Limb (tissue), 2 donors: ENCODE measurements around the gene ARMC2.
"Not testable (repeated sequence)": the region's sequence is repeated elsewhere in the genome, so short reads cannot be mapped to it uniquely, and the experiment has no call there.

ENCODE experiments used
- DNase-seq, 2 donors: peaks; one replicate each; pipeline ENCODE4 v3.0.0-alpha.2; 2016; ENCODE audit errors: extremely low spot score in 2 of 2

ARMC2 gene, protein sequence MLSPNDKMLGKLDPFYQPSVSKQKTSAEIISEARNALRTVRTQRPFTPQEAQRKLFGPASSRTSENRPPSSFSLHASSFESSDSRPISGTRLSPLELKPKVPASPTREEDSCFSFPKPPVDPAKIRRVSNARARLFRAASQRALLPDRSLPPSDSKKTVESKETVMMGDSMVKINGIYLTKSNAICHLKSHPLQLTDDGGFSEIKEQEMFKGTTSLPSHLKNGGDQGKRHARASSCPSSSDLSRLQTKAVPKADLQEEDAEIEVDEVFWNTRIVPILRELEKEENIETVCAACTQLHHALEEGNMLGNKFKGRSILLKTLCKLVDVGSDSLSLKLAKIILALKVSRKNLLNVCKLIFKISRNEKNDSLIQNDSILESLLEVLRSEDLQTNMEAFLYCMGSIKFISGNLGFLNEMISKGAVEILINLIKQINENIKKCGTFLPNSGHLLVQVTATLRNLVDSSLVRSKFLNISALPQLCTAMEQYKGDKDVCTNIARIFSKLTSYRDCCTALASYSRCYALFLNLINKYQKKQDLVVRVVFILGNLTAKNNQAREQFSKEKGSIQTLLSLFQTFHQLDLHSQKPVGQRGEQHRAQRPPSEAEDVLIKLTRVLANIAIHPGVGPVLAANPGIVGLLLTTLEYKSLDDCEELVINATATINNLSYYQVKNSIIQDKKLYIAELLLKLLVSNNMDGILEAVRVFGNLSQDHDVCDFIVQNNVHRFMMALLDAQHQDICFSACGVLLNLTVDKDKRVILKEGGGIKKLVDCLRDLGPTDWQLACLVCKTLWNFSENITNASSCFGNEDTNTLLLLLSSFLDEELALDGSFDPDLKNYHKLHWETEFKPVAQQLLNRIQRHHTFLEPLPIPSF

DNA sequence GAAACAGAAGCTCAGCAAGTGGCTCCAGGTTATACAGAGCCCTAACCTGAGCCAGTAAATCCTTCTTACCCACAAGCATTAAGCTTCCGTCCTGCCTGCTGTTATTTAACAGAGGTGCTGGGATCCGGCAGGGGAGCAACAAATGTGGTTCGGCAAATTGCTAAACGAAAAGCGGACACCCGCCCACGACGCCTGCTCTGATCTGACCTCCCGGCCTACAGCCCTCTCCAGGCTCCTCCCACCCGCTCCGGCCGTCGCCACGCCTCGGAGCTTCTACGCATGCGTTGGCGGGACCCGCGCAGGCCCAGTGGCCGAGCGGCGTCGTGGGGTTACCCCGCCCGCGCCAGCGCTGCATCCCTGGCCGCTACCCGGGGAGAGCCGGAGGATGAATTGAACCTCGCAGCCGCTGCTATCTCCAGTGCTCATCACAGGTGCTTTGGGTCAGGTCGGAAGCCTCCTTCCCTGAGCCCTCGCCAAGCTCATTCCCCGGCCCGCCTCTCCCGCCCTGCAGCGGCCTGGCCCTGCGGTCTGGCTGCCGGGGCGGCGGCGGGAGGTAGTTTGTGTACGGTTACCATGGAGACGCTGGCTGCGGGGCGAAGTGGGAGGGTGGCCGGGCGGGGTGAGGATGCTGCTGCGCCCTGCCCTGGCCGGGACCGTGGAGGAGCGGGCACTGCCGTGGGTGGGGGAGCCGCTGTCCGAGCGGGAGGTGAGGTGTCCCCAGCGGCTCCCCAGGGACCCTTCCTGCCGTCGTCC is at the start of gene ARMC2:
TSS of gene ARMC2 (plus strand) at position 307 of the 753 bp plus-strand sequence. CDS start 5,846 bp downstream, outside the sequence.
- peak; percentile 91 to 96 for DNase-seq

DNA sequence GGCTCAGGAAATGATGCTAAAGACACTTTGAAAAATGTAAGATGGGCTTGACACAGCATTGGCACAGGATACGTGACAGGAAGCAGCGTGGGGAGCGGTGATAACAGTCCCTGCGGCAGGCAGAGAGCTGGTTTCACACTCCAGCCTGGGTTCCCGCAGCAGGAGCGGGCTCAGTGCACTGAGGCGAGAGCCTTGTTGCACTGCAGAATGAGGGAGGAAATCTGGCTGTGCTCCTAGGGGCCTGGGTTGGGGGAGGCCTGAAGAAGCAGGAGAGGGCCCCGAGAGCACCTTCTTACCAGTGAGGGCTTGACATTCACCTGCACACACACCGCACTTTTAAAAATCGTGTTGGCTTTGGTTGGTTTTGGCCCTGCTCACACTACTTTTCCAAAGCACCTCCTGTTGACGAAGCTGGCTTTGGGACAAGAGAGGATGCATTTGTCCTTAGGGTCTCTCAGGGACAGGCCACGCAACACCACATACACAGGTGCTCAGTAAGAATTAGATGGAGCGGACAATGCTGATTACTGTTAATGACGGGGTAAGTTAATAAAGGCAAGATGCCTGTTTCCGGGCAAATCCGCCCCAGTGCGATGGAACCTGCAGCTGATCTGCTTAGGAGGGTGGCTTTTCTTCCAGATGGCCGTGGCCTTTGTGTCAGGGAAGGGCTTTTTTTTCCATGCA is 49.4 kb upstream of the ARMC2 start:
- no peak for DNase-seq

DNA sequence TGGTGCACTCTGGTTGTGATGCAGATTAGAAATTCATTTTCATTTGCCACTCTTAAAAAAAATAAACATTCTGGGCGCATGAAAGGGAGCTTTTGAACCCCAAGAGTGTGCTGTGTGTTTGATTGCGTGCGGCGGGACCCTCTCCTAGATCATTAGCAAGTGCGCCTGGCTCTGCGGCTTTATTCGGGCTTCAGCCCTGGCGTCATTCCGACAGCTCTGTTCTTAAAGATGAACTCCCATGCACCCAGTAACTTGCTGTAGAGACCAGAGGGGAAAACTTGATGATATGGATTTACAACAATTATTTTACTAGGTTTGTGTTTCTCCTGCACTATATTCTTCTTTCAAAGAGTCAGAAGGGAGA is 48.9 kb upstream of the ARMC2 start:
- DNase-seq: no peak

DNA sequence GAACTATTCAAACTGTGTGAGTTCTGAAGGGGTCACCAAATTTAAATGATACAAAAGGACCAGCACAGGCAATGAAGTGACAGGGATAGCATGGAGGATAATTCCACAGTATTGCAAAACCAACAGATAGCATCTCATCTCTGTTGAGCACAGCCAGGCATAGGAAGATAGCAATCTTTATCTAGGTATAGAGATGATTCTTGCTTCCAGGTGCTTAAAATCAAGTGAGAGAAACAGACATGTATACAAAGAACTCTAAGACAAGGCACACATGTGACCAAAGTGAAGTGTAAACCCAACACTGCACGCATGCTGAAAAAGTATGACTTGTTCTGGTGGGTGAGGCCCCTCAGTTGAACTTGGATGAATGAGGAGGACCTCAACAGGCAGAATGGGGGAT is 48.4 kb upstream of the ARMC2 start:
- no peak for DNase-seq

DNA sequence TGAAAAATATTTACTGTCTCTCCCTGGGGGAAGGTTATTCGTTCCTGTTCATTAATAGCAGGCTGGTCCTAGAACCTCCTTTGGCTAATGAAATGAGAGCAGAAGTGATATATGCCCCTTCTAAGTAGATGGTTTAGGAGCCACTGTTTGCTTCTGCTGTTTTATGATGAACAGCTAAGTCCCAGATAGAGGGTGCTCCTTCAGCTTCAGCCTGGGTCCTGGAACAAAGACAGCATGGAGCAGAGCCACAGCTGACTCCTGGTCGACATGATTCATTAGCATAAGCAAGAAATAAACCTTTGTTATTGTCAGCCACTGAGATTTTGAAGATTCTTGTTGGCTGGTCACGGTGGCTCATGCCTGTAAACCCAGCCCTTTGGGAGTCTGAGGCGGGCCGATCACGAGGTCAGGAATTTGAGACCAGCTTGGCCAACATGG is 47.8 kb upstream of the ARMC2 start:
- no peak for DNase-seq

DNA sequence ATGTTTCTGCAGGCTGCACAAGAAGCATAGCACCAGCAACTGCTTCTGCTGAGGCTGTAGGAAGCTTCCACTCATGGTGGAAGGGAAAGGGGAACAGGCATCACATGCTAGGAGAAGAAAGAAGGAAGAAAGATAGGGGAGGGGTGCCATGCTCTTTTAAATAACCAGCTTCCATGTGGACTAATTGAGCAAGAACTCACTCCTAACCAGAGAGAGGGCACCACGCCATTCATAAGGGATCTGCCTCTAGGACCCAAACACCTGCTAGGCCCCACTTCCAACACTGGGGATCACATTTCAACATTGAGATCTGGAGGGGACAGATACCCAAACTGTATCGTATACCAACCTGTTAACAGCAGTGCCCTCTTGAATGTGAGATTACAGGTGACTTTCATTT is 46.9 kb upstream of the ARMC2 start:
- DNase-seq: no peak

DNA sequence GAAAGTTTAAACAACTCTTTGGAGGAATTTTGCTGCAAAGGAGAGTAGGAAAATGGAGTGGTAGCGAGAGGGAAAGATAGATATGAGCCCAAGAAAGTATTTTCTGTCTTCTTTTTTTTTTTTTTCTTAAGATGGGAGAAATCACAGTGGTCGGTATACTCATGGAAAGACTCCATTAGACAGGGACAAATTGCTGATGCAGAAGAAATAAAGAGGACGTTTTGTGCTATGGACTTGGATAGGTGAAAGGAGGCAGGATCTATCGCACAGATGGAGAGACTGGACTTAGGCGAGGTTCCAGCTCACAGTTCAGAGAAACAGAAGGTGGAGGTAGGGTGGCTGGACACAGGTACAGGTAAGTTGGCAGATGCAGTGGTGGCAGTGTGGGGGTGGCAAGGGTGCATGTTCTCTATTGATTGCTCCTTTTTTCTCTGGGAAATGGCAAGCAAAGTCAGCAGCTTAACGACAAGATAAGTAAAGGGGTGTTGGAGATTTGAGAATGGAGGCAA is 44.2 kb upstream of the ARMC2 start:
- no peak for DNase-seq

DNA sequence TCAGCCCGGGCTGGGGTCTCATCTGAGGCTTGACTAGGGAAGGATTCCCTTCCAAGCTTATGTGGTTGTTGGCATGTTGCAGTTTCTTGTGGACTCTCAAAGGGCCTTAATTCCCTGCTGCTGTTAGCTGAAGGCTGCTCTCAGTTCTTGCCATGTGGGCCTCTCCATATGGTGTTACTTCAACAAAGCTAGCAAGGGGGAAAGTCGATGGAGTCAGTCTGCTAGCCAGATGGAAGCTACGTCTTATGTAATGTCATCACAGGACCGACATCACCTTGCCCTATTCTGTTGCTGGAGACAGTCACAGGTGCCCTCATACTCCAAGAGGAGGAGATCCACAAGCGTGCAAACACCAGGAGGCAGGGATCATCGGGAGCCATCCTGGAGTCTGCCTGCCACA is 43.3 kb upstream of the ARMC2 start:
- DNase-seq: no peak

DNA sequence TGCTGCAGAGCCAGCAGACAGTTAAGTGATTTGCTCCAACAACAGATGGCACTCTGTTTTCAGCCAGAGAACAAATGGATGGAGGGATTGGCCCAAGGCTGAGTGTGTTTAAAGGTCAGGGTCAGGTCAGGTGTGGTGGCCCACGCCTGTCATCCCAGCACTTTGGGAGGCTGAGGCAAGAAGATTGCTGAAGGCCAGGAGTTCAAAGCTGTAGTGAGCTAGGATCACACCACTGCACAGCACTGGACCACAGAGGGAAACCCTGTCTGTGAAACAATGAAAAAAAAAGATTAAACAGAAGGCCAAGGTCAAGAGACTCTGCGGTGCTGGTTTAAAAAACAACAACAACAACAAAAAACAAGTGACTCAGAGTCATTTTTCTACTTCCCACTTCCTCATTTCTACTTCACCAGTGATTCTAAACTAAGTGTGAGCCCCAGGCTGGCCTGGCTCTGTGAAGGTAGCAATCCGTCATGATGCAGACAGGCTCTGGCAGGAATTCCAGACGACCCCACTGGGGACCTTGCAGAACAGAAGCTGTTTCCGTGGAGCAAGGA is 42.5 kb upstream of the ARMC2 start:
- DNase-seq: no peak

DNA sequence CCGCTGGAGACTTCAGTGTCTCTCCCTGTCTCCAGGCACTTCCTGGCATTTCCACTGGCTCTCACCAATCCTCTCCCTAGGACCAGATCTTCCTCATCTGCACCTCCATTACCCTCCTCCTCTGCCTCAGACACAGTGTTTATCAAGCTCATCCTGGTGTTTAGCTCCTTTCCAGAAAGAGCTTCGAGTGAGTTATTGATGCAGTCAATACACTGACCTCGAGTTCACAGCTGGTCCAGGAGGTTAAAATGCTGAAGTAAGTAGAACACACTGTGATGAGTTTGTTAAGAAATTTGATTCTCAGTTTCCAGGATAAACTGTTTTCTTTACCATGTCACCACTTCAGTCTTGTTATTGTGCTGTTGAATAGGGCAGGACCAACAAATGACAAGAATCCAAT is 42.1 kb upstream of the ARMC2 start:
- no peak for DNase-seq

DNA sequence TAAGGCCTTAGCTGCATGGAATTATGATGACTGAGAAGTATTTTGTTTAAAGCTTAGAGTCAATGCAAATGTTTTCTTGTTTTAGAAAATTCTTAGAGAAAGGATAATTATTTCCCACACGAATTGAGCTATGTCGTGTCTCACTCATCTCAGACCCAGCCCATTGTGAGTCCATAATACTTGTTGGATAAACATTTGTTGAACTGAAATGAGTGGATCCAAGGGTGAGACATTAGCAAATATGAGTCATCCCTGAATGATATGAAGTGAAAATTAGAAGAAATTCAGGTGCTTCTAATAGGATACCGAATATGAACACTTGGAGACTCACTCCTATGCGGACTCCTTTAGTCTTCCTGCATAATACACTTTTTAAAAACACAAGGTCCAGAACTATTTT is 41.6 kb upstream of the ARMC2 start:
- no peak for DNase-seq

DNA sequence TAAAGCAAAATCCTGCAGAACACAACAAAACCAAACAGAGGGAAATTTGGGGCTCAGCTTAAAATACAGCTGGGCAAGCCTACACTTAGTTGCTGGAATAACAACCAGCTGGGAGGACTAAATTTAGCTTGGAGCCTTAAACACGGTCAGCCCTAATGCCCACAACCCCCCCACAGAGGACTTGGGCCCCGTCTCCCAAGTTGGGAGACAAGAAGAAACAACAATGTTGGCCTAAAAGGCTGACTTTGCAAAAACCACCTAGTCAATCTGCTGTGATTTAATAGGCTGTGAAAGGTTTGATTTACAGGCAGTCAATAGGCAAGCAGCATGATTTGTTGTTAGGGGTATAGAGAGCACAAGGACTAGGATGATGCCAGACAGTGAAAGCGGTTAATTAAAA is 40.3 kb upstream of the ARMC2 start:
- DNase-seq: no peak

DNA sequence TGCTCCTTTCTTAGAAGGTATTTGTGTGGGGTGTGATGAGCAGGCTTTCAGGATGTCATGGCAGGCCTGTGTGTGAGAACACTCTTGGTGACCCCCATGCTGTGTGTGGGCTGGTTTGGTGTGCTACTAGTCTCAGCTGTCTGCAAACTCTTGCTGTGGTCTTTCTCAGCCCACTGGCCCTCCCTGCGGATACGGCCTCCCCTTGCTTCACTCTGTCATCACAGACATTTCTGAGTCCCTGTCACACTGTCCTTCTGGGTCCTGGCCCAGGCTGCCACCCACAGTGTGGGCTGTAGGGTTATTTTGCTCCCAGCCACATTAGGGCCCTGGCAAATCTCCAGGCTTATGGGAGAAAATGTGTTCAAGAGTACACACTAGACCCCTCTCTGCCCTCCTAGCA is 39.0 kb upstream of the ARMC2 start:
- DNase-seq: no peak

DNA sequence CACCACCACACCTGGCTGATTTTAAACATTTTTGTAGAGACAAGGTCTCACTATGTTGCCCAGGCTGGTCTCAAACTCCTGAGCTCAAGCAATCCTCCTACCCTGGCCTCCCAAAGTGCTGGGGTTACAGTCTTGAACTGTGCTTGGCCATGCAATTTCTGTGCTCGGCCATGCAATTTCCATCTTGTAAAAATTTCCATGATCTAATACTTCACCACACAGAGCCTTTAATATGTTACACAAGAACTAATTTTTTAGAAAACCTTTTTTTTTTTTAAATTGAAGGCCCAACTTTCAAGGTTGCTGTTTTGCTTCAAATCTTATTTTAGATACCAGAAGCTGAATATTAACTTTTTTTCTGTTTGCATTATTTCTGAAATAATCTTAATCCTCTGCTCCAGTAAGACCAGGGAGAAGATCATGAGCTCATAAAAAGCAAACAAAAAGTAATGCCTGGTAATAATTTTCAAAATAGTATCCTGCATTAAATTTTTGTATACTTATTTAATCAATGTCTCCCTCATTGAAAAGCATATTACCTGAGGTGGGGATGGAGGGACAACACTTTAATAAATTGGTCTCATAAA is 38.1 kb upstream of the ARMC2 start:
- DNase-seq: no peak

DNA sequence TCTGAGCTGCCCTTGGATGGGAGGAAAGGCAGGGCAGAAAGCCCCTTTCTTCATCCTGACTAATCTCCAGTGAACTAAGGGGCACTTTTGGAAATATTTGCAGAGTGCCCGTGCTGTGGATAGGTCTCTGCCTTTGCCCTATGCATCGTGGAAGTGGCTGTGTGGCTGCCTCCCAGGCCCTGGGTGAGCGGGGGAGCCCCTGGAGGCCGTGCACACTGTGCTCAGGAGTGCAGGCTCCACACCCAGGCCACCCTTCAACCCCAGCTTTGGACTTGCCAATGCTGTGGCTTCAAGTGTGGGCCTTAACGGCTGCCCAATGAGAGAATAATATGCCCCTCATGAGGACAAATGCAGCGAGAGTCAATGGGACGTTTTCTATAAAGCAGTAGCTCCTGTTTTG is 36.7 kb upstream of the ARMC2 start:
- no peak for DNase-seq

DNA sequence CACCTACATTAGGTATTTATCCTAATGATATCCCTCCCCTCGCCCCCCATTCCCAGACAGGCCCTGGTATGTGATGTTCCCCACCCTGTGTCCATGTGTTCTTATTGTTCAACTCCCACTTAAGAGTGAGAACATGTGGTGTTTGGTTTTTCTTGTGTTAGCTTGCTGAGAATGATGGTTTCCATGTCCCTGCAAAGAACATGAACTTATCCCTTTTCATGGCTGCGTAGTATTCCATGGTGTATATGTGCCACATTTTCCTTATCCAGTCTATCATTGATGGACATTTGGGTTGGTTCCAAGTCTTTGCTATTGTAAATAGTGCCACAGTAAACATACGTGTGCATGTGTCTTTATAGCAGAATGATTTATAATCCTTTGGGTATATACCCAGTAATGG is 35.0 kb upstream of the ARMC2 start:
- not testable (repeated sequence) for DNase-seq

DNA sequence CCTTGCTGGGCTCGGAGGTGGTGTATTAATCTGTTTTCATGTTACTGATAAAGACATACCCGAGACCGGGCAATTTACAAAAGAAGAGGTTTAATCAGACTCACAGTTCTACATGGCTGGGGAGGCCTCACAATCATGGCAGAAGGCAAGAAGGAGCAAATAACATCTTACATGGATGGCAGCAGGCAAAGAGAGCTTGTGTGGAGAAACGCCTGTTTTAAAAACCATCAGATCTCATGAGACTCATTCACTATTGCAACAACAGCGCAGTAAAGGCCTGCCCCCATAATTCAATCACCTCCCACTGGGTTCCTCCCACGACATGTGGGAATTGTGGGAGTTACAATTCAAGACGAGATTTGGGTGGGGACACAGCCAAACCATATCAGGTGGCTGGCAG is 30.9 kb upstream of the ARMC2 start:
- DNase-seq: not testable (repeated sequence)

DNA sequence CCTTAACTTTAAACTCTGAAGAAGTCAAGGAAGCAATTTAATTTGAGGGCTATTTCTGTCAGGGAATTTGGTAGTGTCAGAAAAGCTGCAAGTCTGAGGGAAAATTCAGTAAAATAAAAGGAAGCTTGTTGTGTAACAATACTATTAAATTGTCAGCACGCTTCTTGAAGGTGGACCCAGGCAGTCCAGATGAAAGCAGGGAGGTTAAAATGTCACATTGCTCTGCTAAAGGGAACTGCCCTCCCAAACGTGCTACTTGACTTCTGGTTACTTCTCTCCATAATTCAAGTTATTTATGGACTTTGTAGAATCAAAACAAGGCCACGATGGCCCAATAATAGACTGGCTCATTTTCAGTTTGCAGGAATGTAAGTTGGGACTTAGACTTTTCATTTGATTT is 28.2 kb upstream of the ARMC2 start:
- DNase-seq: no peak

DNA sequence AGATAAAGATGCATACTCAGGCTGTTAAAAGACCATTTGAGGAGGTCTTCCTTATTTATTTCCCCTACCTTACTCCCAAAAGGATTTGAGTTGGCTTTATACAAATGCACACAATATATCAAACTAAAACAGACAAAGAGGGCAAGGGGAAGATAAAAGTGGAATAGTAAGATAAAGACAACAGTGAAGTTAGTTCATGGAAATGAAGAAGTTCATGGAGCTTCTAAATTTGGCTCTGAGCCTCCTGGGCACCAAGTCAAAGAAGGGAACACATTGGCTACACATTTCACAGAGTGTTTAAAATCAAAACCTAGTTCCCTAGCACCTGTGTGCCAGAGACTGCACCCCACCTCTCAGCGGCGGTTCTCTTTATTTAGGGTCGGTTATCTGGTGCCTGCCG is 25.8 kb upstream of the ARMC2 start:
- no peak for DNase-seq

DNA sequence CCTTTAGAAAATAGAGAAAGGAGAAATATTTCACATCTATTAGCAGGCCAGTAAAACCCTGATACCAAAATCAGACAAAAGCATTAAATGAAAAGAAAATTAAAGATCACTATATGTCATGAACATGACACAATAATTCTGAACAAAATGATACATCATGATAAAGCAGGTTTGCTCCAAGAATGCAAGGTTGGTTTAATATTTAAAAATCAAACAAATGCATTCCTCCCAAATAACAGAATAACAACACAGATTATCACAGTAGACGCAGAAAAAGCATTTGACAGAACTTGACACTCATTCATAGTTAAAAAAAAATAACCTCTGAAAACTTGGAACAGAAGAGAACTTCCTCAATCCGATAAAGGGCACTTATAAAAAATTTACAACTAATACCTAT is 22.9 kb upstream of the ARMC2 start:
- no peak for DNase-seq

DNA sequence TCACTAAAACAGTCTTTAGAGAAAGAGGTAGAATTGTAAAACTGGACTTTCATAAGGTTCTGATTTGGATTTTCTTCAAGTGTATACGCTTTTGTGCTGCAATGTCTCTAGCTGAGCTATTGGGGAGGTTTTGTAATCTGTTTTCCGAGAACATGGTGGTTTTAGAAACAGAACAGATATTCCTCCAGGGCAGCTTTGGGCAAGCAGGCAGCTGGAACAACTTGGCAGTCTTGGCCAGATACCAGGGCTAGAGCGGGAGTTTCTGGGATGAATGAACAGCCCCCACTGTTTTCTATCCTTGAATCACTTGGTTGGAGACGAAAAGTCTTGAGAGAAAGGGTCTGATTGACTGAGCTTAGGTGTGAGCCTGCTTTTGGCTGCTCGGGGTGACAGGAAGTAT is 17.1 kb upstream of the ARMC2 start:
- DNase-seq: no peak
